ENCODE results near the gene DAG1. TPM values are rescaled to one million over a fixed set of nuclear protein-coding genes. Genes with fewer than 3 reads are reported as not detected.
"Not testable (repeated sequence)": the region's sequence is repeated elsewhere in the genome, so short reads cannot be mapped to it uniquely, and the experiment has no call there.

DAG1 gene
- total RNA-seq, 1 donor from 2014 or later: 201 TPM

DNA sequence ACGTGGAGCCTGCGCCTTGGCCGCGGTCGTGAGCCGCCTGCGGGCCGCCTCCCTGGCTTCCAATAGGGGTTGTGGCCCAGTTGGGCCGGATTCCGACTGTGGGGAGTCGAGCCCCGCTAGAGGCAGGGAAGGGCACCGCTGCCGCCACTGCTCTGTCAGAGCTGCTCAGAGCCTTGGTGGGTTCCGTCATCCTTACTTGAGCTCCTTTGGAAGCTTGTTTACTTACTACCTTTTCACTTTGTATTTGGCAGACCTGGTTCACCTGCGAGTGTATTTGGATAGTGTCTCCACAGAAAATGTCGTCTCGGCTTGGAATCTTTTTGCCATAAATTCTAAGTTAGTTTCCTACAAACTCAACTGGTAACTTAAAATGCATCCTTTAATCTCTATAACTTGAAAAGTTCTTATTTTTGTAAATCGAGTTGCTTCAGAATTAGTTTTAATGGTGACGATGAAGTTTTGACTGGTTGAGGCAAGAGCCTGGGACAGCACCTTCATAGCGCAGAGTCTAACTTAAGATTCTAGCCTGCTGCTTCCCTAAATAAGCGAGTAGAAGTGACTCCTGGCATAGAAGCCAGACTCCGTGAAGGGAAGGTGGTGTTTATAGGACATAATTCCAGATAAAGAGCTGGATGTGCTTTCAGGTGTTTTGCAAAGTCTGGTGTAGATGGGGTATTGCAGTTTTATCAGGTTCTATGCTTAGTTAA, 800 bp downstream of the DAG1 start:
- no peak for DNase-seq

DNA sequence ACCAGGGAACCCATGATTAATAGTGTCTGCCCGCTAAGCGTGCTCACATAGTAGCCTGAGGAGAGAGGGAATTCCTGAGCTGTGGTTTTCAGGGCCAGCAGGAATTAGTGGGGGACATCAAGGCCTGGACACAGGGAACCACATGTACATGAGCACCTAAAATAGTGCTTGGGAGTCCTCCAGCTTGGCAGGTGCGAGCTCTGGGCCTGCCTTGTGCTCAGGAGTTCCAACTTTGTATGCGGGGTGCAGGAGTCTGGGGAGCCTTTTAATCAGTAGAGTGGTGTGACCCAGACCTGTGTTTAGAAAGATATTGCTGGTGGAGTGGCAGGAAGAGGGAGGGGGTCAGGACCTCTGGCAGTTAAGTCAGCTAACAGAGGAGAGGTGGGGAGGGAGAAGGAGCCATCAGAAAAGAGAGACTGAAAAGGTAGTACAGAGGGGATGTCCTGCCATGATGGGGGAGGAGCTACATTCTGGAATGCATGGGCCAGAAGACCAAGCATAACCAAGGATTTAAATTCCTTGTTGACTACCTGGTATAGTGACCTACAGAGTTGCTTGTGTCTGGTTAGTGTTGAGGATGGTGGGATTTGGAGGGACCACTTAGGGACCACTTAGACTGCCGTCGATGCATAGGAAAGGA, 1.9 kb downstream of the DAG1 start:
- DNase-seq: no peak

DNA sequence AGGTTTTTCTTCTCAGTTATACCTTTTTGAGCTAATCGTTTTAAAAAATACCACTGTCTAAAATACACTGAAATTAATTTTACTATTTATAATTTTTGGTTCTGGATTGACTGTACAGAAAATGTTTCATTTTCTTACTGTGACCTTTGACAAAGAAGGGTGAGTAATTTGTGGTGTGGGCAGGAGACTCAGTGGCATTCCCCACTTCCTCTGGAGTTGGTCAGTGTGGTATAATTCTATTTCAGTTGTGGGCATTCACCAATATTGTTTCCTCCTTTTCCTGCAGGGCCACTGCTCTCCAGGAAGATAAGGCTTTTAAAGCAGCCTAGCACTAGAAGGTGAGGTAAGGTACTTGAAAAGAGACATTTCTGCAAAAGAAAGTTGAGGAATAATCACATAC, 6.5 kb downstream of the DAG1 start:
- DNase-seq: no peak

DNA sequence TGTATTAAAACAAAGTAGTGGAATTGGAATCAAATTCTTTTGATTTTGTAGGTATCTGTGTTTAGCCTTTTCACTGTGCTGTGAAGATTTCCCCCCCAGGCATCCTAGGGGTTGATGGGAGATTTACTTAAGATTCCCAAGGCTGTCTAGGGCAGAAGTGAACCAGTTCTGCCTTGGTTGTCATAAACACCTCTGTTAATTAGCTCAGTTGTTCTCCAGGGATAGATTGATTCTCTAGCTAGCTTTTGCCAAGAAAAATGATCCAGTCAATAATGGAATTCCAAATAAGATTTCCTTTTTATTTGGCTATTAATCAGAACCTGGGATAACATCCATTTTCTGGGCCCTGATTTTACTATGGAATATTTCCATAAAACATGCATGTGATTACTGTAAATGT, 12.7 kb downstream of the DAG1 start:
- DNase-seq: no peak

DNA sequence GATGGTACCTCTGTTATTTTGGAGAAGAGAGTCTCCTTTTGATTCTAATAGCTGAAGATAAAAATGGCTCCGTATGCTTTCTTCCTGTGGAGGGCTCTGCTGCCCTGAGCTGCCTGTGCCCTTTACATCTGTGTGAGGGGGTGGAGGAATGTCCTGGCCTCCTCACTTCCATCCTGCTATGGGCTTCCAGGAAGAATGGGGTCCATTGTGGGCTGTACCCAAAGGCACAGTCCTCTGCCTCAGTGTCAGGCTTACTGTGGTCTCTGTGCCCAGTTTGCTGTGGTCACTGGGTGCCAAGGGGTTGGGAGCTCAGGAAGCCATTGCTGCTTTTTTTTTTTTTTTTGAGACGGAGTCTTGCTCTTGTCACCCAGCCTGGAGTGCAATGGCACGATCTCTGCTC, 14.4 kb downstream of the DAG1 start:
- DNase-seq: no peak

DNA sequence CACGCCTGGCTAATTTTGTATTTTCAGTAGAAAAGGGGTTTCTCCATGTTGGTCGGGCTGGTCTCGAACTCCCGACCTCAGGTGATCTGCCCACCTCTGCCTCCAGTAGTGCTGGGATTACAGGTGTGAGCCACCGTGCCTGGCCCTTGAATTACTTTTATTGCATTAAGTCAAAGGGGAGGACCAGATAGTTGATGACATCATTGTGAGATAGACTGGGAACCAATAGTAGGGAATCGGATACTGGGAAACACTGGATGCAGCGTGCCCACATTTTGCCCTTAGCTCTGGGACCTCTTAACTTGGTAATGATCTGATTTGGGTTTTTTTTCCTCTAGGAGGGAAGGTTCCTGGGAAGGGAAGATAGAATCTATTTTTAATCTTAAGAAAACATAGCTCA, 19.2 kb downstream of the DAG1 start:
- DNase-seq: no peak

DNA sequence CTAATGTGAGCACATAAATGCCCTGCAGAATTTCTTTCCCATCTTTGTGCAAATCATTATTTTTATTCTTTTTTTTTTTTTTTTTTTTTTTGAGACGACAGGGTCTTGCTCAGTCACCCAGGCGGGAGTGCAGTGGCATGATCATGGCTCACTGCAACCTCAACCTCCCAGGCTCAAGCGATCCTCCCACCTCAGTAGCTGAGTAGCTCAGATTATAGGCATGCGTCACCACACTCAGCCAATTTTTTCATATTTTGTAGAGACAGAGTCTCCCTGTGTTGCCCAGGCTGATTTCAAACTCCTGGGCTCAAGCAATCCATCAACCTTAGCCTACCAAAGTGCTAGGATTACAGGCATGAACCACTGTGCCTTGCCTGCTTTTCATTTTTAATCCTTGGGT, 22.9 kb downstream of the DAG1 start:
- no peak for DNase-seq

DNA sequence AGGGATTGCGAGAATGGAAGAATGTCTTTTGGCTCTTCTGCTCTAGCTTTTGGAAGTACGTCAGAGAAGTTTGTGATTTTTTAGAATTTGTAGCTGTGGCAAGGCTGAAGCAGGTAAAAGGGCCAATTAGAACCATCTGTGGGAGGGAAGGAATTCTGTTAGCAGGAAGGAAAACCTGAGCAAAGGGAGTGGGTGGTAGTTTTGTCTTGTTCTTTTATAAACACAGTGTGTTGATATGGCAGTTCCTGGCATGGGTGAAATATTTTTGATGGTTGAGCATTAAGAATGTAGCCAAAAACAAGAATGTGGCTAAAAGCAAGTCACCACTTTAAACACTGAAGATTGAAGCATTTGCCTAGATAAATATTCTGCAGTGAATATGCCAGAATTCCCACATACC, 23.8 kb downstream of the DAG1 start:
- no peak for DNase-seq

DNA sequence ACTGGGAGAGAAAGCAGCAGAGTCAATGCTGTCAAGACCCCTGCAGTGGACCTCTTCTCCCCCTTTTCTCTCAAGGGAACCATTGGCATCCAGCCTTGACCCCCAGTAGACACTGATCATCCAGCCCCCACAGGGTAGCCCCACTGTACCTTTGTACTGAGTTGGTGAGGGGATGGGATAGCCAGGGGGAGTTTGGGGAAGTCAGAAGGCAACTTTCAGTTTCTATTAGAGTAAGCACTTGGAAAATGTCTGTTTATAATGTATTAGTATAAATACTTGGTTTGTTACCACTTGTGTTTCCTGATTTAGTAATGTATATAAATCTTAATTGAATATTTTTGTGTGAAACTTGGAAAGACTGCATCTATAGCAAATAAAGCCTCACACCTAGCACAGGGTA, 25.0 kb downstream of the DAG1 start:
- DNase-seq: no peak

DNA sequence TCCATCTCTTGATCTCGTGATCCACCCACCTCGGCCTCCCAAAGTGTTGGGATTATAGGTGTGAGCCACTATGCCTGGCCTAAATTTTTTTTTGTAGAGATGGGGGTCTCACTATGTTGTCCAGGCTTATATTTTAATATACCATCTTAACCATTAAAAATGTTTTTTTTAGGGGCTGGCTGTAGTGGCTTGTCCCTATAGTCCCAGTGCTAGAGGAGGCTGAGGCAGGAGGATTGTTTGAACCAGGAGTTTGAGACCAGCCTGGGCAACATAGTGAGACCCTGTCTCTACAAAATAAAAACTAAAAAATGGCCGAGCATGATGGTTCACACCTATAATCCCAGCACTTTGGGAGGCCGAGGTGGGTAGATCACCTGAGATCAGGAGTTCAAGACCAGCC, 26.8 kb downstream of the DAG1 start:
- DNase-seq: not testable (repeated sequence)

DNA sequence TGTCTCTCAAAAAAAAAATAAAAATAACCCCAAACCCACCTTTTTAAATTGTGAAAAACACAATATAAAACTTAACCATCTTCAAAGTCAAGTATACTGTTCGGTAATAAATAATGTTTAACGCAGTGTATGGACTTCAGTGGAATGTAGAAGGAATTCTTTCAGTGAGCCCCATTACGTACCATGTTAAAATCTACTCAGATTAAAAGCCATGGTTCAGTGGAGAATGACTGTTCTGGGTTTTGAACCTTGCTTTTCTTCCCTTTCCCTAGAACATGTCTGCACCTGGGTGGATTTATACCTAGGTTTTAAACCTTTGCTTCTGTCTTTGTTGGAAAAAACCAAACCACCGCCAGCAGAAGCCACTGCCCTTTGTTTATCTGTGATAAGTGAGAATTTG, 27.5 kb downstream of the DAG1 start:
- no peak for DNase-seq

DNA sequence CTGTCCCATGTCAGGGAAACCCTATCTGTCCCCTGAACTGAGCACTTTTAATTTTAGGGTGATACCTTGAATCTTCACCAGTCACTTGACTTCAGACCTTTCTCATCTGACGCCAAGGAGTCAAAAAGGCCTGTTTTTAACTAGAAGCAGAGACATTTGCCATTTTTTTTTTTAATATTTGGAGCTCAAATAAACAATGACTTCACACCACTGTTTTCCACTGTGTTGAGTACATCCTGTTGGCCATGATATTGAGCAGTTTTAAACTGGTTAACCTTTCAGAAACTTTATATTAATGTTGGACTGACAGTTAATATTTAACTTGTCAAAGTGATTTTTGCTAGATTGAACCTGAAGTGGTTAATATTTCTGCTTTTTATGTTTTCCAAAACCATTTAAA, 28.2 kb downstream of the DAG1 start:
- no peak for DNase-seq

DNA sequence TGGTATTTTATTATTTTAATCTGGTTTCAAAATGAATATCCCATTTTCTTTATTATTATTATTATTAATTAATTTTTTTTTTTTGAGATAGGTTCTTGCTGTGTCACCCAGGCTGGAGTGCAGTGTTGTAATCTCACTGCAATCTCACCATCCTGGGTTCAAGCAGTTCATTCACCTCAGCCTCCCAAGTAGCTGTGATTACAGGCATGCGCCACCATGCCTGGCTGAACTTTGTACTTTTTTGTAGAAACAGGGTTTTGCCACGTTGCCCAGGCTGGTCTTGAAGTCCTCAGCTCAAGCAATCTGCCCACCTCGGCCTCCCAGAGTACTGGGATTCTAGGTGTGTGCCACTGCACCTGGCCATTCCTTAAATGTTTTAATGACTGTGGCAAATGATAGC, 28.6 kb downstream of the DAG1 start:
- no peak for DNase-seq

DNA sequence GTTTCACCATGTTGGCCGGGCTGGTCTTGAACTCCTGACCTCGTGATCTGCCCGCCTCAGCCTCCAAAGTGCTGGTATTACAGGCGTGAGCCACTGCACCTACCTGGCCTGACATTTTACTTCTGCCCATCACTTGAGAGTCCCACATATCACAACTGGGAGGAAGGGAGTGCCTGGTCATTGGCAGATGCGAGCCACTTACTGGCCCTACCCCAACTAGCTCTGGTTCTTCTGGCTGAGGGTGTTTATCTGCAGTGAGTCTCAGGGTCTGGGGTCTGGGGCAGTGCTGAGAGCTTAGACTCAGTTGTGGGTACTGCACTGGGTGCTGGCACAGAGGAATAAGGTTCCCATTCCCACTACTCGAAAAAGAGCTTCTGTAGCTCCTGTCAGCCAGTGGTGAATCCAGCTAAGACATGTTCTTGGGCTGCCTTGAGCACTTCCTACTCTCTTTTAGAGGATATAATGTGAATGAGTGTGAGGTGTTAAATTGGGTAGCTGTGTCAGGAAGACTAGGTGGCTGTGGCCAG, 30.2 kb downstream of the DAG1 start:
- no peak for DNase-seq

DNA sequence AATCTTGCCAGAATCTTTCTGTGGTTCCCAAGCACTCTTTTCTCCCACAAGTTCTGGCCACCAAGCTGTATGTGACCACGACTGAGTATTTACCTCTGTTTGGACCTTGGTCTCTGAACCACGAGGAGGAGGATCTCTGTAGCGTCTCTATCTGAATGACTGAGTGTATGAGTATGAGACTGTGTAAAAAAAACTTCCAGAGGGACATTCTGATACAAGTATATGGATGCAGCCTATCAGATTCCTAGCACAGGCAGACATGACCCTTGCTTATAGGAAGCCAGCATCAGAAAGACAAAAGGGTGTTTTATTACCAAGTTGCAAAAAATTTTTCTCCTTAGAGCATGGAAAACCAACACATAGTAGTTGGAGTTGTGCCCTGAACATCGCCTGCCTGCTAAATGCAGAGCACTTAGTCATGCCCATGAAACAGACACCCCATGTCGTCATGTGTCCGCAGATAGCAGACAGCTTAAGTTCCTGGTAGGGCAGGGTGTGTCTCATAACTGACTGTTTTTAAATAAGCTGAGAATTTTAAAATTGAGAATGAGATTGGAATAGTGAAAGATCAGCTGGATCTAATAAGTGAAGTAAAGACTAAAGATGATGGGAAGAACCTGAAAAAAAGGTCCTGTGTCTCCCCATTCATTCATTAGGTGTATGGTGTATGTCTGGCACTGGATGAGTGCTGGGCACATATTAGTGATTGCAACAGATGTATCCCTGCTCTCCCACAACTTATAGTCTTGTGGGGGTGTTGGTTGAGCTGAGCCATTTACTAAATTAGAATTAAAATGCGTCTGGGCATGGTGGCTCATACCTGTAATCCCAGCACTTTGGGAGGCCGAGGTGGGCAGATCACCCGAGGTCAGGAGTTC, 30.9 kb downstream of the DAG1 start:
- peak; percentile 95 for DNase-seq

DNA sequence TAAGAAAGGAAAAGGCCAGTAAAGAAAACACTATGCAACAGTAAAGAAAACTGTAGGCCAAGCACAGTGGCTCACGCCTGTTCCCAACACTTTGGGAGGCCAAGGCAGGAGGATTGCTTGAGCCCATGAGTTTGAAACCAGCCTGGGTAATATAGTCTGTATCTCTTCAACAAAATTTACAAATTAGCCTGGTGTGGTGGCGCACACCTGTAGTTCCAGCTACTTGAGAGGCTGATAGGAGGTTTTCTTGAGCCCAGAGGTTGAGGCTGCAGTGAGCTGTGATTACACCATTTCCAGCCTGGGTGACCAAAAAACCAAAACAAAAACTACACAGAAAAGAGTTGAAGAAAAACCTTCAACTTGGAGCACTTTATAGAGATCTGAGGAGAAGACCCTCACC, 31.8 kb downstream of the DAG1 start:
- DNase-seq: no peak

DNA sequence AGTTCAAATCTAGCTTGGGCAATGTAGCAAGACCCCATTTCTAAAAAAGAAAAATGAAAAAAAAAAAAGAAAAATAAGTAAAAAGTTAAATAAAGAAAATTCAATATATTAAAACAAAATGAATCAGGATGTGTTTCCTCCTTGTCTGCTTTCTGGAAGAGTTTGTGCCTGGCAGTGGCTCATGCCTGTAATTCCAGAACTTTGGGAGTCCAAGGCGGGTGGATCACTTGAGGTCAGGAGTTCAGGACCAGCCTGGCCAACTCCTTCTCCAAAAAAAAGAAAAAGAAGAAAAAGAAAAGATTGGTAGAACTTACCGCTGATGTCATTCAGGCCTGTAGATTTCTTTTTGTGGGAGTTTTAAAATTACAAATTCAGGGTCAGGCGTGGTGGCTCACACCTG, 36.8 kb downstream of the DAG1 start:
- DNase-seq: no peak

DNA sequence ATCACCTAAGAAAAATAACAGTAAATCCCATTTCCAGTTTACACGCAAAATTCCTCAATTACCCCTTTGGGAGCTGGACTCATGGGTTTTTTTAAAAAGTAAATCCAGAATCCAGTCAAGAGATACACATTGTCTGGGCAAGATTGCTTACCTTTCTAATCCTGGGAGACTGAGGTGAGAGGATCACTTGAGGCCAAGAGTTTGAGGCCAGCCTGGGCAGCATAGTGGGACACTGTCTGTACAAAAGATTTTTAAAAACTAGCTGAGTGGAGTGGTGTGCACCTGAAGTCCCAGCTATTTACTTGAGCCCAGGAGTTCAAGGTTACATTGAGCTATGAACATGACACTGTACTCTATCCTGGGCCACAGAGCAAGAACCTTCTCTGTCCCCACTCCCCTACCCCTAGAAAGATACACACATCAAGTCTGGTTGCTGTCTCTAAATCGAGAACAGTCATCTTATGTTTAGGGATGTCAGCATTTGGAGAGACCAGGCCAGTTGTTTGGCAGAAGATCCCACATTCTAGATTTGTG, 39.0 kb downstream of the DAG1 start:
- DNase-seq: no peak

DNA sequence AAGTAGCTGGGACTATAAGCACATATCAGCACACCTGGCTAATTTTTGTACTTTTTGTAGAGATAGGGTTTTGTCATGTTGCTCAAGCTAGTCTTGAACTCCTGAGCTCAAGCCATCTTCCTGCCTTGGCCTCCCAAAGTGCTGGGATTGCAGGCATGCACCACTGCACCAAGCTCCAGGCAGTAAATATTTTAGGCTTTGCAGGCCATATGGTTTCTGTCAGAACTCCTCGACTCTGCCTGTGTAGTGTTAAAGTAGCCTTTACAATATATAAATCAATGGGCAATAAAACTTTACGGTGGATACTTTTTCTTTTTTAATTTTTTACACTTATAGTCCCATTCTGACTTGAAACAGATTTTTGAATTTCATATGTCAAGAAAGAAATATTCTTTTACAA, 41.6 kb downstream of the DAG1 start:
- DNase-seq: no peak

DNA sequence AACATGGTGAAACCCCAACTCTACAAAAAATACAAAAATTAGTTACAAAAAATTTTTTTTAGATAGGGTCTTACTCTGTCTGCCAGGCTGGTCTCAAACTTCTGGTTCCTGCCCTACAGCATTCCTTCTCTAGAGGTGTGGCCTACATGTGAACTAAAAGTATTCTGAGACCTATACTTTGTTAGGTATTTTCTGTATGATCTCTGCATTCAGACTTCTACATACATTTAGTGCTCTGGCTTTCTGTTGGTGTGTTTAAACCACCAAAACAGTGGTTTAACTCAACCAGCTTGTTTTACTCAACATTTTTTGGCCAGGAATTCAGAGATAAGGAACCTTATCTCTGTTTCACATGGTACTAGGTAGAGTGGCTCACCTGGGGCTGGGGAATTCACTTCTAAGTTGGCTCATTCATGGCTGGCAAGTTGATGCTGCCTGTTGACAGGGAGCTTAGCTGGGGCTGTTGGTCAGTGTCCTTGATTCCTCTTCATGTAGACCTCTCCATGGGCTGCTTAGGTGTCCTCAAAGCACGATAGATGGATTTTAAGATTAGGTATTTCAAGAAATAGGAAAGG, 42.8 kb downstream of the DAG1 start:
- DNase-seq: no peak

DNA sequence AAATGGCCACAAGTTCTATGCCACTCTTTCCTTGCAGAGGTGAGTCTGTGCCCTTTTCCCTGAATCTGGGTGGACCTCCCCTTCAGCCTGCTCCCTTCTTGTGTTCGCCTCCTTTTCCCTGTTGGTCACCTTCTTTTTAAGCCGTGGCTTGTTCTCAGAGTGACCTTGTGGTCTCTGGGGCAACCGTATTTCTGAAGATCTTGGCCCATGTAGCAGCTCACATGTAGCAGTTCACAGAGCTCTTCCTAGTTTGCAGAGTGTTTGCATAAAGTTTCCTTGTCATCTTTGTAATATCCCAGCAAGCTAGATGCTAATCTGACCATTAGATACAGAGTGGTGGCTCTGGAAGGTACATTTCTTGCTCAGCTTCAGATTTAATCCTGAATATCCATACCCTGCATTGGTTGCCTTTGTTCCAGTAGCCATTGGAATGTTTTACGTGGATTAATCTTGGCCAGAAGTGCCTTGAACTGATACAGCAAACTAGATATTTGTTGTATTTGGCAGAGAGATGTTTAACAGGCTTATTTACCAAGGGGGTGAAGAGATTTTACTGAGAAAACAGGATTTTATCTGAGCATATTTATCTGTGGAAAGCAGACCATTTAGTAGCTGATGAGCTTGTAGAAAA, 43.5 kb downstream of the DAG1 start:
- DNase-seq: no peak

DNA sequence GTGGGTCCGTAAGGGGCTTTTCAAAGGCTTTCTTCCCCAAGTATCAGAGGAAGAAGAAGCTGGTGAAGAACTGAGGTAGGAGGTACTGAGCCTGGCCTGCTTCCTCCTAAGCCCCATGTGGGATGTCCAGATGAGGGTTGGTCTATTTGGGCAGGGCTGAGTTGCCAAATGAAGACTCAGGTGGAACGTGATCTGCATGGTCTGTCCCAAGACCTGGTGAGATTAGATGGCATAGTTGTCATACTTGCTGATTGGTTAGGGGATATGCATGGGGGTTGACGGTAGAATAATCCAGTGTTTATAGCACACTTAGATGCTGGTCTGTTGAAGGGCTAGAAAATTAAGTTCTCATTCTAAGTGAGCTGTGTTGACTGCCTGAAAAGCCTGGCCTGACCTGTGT, 47.9 kb downstream of the DAG1 start:
- no peak for DNase-seq

Data from tongue (tissue), 2 donors.